NCI-H2107 treated with DMSO at 0.1 percent for 48 hours (cell line): Measurements from ENCODE around the gene RYR1.
"Not testable (repeated sequence)": the region's sequence is repeated elsewhere in the genome, so short reads cannot be mapped to it uniquely, and the experiment has no call there.

ENCODE experiments used
- DNase-seq: peaks from one replicate; lab custom pipeline; 2025; ENCODE audit not compliant: unreplicated experiment; lab: John Stamatoyannopoulos, UW

Gene RYR1

GRCh38 chr19:38399537-38399936 lies 34.0 kb upstream of the RYR1 start:
- no peak for DNase-seq

GRCh38 chr19:38400361-38400760 lies 33.1 kb upstream of the RYR1 start:
- DNase-seq = no peak

GRCh38 chr19:38401148-38401547 lies 32.3 kb upstream of the RYR1 start:
- DNase-seq = no peak

GRCh38 chr19:38402623-38402966 lies 30.9 kb upstream of the RYR1 start:
- DNase-seq = no peak

GRCh38 chr19:38402967-38403674 lies 30.4 kb upstream of the RYR1 start, which contains the start of gene FAM98C:
TSS of gene FAM98C (plus strand) at chr19:38403093. CDS start at chr19:38403154, 61 bp downstream.
- DNase-seq = peak; percentile 84

GRCh38 chr19:38404858-38405257 lies 28.6 kb upstream of the RYR1 start:
- DNase-seq = no peak

GRCh38 chr19:38405276-38405675 lies 28.2 kb upstream of the RYR1 start:
- no peak for DNase-seq

- DNase-seq = no peak
Measured at GRCh38 chr19:38409631-38410133, 23.8 kb upstream of the RYR1 start.

- not testable (repeated sequence) for DNase-seq
Measured at GRCh38 chr19:38410407-38410806, 23.1 kb upstream of the RYR1 start.

- no peak for DNase-seq
Measured at GRCh38 chr19:38411041-38411712, 22.3 kb upstream of the RYR1 start.

- not testable (repeated sequence) for DNase-seq
Measured at GRCh38 chr19:38411898-38412297, 21.6 kb upstream of the RYR1 start.

- no peak for DNase-seq
Measured at GRCh38 chr19:38412491-38412890, 21.0 kb upstream of the RYR1 start.

GRCh38 chr19:38412961-38413360 lies 20.5 kb upstream of the RYR1 start:
- DNase-seq = no peak

- no peak for DNase-seq
Measured at GRCh38 chr19:38413416-38413815, 20.1 kb upstream of the RYR1 start.

GRCh38 chr19:38417146-38417543 lies 16.3 kb upstream of the RYR1 start:
- DNase-seq = no peak

GRCh38 chr19:38417544-38418506 lies 15.7 kb upstream of the RYR1 start:
- no peak for DNase-seq

GRCh38 chr19:38420935-38421334 lies 12.6 kb upstream of the RYR1 start:
- no peak for DNase-seq

- no peak for DNase-seq
Measured at GRCh38 chr19:38421856-38422255, 11.6 kb upstream of the RYR1 start.

GRCh38 chr19:38422438-38422837 lies 11.1 kb upstream of the RYR1 start:
- no peak for DNase-seq

- no peak for DNase-seq
Measured at GRCh38 chr19:38424272-38424671, 9.2 kb upstream of the RYR1 start.

- DNase-seq = no peak
Measured at GRCh38 chr19:38425222-38425809, 8.2 kb upstream of the RYR1 start.
